GM12892 (cell line): ENCODE results near the gene ONECUT2.

Source experiments
- POLR2A ChIP-seq: IDR thresholded peaks from 2 replicates; pipeline ENCODE4 v1.6.1; 2011; ENCODE audit warnings: low read depth, low read length, control low read depth
- POLR2AphosphoS5 ChIP-seq: IDR thresholded peaks from 2 replicates; pipeline ENCODE4 v1.6.1; 2011; ENCODE audit warnings: low read depth, low read length, control low read depth
- TAF1 ChIP-seq: IDR thresholded peaks from 2 replicates; pipeline ENCODE4 v1.6.1; 2011; ENCODE audit warnings: low read depth, mild to moderate bottlenecking, control low read depth, low read length, borderline replicate concordance

GRCh38 chr18:57529151-57529550 is 94.0 kb downstream of the ONECUT2 start:
- no peak for TF ChIP-seq TAF1
- no peak for TF ChIP-seq POLR2A
- TF ChIP-seq POLR2AphosphoS5: no peak
